Stimulated activated CD8-positive, alpha-beta memory T cell treated with anti-CD3 and anti-CD28 coated beads, Interleukin-2, amount 100 ng/mL, for 1 hour (primary cell): ENCODE measurements around the gene CILP.
"Not testable (repeated sequence)": the region's sequence is repeated elsewhere in the genome, so short reads cannot be mapped to it uniquely, and the experiment has no call there.

Experiments used
- DNase-seq, 2 donors: peaks; one replicate each; pipeline ENCODE4 v3.0.0-alpha.2; 2020; ENCODE audit warnings: low read depth in 2 of 2

Gene CILP

GRCh38 chr15:65195548-65195923 lies 15.7 kb downstream of the CILP start:
- no peak for DNase-seq

- no peak for DNase-seq
Observed at GRCh38 chr15:65194826-65195547, 16.3 kb downstream of the CILP start.

- DNase-seq = no peak
Observed at GRCh38 chr15:65192016-65192415, 19.3 kb downstream of the CILP start.

GRCh38 chr15:65189102-65189740 lies 22.1 kb downstream of the CILP start:
- DNase-seq = no peak

GRCh38 chr15:65188472-65188871 lies 22.8 kb downstream of the CILP start:
- not testable (repeated sequence) for DNase-seq

GRCh38 chr15:65184868-65185717 lies 26.2 kb downstream of the CILP start, which contains the start of gene CLPX:
TSS of gene CLPX (minus strand) at chr15:65185342. CDS start at chr15:65185153, 189 bp downstream.
- DNase-seq = peak; percentile 73 to 80

- no peak for DNase-seq
Observed at GRCh38 chr15:65184305-65184867, 26.9 kb downstream of the CILP start.

- no peak for DNase-seq
Observed at GRCh38 chr15:65183865-65184159, 27.5 kb downstream of the CILP start.

GRCh38 chr15:65182538-65182937 lies 28.7 kb downstream of the CILP start:
- no peak for DNase-seq

GRCh38 chr15:65181582-65182353 lies 29.5 kb downstream of the CILP start:
- DNase-seq = not testable (repeated sequence)

- no peak for DNase-seq
Observed at GRCh38 chr15:65180167-65180566, 31.1 kb downstream of the CILP start.

- no peak for DNase-seq
Observed at GRCh38 chr15:65177901-65178300, 33.4 kb downstream of the CILP start.

- no peak for DNase-seq
Observed at GRCh38 chr15:65176056-65176455, 35.2 kb downstream of the CILP start.

GRCh38 chr15:65175511-65175910 lies 35.8 kb downstream of the CILP start:
- DNase-seq = no peak

- no peak for DNase-seq
Observed at GRCh38 chr15:65174509-65174908, 36.8 kb downstream of the CILP start.

GRCh38 chr15:65172531-65172930 lies 38.7 kb downstream of the CILP start:
- no peak for DNase-seq

GRCh38 chr15:65171428-65171827 lies 39.8 kb downstream of the CILP start:
- no peak for DNase-seq

GRCh38 chr15:65165875-65166274 lies 45.4 kb downstream of the CILP start:
- DNase-seq = no peak

GRCh38 chr15:65164139-65164538 lies 47.1 kb downstream of the CILP start:
- no peak for DNase-seq

- no peak for DNase-seq
Observed at GRCh38 chr15:65163041-65163440, 48.2 kb downstream of the CILP start.

GRCh38 chr15:65156692-65157091 lies 54.6 kb downstream of the CILP start:
- DNase-seq = no peak

- DNase-seq = no peak
Observed at GRCh38 chr15:65154720-65155119, 56.6 kb downstream of the CILP start.
